Heart left ventricle (tissue), 13 donors: Measurements from ENCODE around the gene ZSCAN2.

Source experiments
- POLR2A ChIP-seq, 2 donors: fragments of 450-650 bp; IDR thresholded peaks; one replicate each; pipeline ENCODE4 v1.6.1; 2017; ENCODE audit warnings: antibody characterized with exemption in 2 of 2, mild to moderate bottlenecking in 2 of 2, moderate library complexity in 2 of 2
- TF ChIP-seq, protein P1 (sequence below), 12 donors: fragments of 200-600 bp; sonication (generic) in 4 of 12; IDR thresholded peaks; one replicate each; pipeline versions ENCODE4 v1.5.0 to v1.8.0; 2018 to 2022; ENCODE audit warnings: antibody characterized with exemption in 12 of 12, mild to moderate bottlenecking in 5 of 12
- donor health status: ischemic (EF 13 %, LVEDD 7.1; RV severe dilation, severe dysfunction).
- donor health status: DM: no; HTN: yes; CAD: no.
- donor health status: DM: no; HTN: no; CAD: no.
- donor health status: ischemic (EF 25% LVEDD 6.9; RV normal size, moderate dysfunction).
- donor health status: ischemic (EF 25% LVEDD 5.7; RV mildly dilated, moderate dysfunction).
- donor health status: ischemic (EF 35%, LVEDD 5.7; RV mildly dilated, moderate dysfunction).
- donor health status: nonischemic (EF 11% LVEDD 7.7; RV severe dilation, severe dysfunction).
- donor health status: DM: yes; HTN: yes; CAD: no.
- donor health status: PGD.
- donor health status: ischemic (EF 29% LVEDD 5.4; RV normal size, mild dysfunction).
- donor health status: nonischemic (EF 23%, LVEDD 6.1; RV moderate dilation, normal function).

- TF ChIP-seq POLR2A (IDR thresholded peaks at IDR 0.05), result no peak
- TF ChIP-seq, protein P1, sequence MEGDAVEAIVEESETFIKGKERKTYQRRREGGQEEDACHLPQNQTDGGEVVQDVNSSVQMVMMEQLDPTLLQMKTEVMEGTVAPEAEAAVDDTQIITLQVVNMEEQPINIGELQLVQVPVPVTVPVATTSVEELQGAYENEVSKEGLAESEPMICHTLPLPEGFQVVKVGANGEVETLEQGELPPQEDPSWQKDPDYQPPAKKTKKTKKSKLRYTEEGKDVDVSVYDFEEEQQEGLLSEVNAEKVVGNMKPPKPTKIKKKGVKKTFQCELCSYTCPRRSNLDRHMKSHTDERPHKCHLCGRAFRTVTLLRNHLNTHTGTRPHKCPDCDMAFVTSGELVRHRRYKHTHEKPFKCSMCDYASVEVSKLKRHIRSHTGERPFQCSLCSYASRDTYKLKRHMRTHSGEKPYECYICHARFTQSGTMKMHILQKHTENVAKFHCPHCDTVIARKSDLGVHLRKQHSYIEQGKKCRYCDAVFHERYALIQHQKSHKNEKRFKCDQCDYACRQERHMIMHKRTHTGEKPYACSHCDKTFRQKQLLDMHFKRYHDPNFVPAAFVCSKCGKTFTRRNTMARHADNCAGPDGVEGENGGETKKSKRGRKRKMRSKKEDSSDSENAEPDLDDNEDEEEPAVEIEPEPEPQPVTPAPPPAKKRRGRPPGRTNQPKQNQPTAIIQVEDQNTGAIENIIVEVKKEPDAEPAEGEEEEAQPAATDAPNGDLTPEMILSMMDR (IDR thresholded peaks at IDR 0.05), result no peak
Observed at GRCh38 chr15:84661001-84661400, 60.2 kb downstream of the ZSCAN2 start.
